DOHH2 (cell line): ENCODE measurements around the gene CERS6.

Experiments used
- CTCF ChIP-seq: fragments of 200-600 bp; sonication (generic); IDR thresholded peaks from one replicate; pipeline ENCODE4 v1.5.1; 2014; ENCODE audit warnings: antibody characterized with exemption, mild to moderate bottlenecking, low read depth, low read length; ENCODE audit not compliant: poor library complexity, severe bottlenecking
- EZH2phosphoT487 ChIP-seq: fragments of 200-600 bp; sonication (generic); IDR thresholded peaks from 2 replicates; pipeline ENCODE4 v1.6.1; 2017; ENCODE audit warnings: borderline replicate concordance, mild to moderate bottlenecking, antibody characterized with exemption, low read length, moderate library complexity, mixed read lengths

- no peak for TF ChIP-seq CTCF
- TF ChIP-seq EZH2phosphoT487, result no peak
These were observed 54.2 kb downstream of the CERS6 start for GRCh38 chr2:168510125-168510756.
